NCI-H2171 treated with DMSO at 0.1 percent for 48 hours (cell line): ENCODE data around the gene COPE.

ENCODE experiments used
- DNase-seq: peaks from one replicate; lab custom pipeline; 2025; lab: John Stamatoyannopoulos, UW

COPE gene

DNA sequence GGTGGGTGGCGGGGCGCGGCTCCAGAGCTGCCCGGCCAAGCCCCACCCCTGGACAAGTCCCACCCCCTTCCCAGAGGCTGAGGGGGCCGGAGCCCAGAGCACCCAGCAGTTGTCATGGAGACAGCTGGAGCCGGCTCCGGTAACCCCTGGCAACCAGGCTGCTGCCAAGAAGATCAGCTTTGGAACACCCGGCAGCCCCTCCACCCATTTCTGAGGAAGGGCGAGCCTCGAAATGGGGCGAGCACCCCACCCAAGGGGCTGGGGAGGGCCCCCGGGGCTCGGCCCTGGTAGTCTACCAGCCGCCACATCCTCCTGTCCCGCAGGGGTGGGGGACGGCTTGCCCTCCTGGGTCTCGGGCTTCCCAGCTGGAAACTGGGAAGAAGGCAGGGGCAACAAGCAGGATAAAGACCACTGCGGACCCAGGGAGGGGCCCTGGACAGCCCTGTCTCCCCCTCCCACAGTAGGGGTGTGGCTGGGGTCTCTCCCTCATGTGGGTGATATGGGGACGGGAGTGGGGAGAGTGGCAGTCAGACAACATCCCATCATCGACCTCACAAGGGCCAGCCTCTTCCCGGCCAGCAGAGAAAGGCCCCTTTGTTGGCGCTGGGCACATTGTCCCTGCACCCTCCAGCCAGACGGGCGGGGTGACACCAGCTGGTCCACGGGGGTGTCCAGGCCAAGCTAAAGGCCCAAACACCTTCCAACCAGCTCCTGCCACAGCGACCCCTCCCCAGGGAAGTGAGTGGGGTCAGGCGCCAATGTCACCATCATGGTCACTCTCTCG, 24.7 kb downstream of the COPE start:
- peak; percentile 76 for DNase-seq

DNA sequence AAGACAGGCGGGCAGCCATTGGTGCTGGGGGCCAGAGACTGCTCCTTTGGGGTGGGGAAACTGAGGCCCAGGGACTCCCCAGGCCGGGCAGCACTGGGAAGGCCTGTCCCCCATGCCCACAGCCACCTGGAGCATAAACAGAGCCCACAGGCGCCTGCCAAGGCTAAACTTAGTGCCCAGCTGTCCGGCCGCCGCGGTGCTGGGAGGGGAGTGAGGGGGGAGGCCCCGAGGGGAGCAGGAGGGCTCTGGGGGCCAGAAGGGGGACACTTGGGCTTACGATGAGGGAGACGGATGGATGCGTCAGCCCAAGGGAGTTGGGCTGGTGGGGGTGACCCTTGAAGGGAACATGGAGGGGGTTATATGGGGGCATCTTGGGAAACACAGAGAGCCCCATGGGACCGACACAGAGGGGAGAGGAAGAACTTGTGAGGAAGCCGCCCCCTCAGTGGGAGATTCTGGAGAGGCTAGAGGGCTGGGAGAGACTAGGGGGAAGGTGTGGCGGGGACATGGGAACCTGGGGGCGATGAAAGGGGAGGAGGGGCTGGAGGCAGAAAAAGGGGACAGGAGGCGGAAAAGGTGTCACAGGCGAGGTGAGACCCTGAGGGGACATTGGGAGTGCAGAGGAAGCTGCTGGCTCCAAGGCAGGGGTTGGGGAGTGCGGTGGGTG, 25.5 kb downstream of the COPE start:
- DNase-seq = no peak

DNA sequence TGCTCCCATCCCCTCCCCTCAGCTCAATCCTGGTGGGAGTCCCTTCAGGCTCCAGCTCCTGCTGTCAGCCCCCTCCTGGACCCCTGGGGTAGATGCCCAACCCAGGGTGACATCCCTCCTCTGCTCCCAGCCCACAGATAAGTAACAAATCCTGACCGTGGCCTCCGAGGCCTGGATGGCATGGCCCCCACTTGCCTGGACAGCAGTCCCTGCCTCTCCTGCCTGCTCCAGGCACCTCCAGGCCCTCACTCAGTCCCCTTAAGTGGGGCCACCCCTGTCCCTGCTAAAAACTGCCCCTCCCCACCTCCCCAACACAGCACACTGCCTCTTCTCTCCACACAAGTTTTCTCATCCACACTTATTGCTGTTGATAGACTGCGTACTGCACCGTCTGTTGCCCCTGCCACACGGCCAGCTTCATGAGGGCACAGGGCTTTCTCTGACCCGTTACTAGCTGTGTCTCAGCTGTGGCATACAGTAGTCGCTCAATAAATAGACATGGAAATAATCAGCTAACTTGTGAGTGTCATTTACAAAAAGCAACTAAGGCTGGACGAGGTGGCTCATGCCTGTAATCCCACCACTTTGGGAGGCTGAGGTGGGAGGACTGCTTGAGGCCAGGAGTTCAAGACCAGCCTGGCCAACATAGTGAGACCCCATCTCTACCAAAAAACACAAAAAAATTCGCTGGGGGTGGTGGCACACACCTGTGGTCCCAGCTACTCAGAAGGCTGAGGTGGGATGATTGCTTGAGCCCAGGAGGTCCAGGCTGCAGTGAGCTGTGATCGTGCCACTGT, 29.0 kb downstream of the COPE start:
- DNase-seq = no peak

DNA sequence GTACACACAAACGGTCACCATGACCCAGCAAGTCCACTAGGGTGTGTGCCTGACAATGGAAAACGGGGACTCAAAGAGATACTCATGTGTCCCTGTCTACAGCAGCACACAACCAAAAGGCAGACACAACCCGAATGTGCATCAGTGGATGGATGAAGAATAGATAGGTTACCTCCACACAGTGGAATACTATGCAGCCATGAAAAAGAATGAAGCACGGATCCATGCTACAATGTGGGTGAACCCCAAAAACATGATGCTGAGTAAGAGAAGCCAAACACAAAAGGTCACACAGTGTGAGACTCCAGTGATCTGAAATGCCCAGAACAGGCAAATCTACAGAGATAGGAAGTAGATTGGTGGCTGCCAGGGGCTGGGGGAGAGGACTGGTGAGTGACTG, 32.2 kb downstream of the COPE start:
- no peak for DNase-seq

DNA sequence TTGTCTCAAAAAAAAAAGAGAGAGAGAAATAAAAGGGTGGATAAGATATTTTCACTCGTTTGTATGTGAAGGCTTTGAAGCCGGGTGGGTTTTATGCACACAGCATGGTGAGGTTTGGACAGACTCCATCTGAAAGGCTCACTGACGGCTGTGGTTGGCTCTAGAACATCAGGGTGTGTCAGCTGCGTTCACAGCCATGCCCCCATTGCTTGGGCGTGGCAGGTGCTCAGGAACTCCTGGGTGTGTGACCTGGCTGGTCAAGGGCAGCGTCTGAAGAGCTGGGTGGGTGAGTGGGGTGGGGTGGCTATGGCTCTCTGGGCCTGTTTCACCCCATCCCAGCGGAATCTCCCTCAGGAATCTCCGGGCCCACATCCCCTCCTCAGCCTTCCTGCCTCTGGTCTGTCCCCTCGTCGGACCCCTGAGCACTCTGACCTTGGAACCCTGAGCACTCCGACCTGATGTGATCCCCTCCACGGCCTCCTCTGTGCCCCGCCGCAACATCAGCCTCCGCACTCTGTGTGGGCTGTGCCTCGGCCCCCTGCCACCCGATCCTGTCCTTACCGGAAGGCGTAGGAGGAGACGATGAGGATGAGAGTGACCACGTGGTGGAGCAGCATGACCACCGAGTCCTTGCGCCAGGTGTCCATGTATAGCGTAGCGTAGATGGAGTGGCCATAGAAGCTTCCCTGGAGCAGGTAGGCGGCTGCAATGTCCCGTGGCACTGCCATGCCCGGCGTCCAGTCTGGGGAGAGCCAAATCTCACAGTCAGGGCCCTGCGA, 35.5 kb downstream of the COPE start:
- no peak for DNase-seq

DNA sequence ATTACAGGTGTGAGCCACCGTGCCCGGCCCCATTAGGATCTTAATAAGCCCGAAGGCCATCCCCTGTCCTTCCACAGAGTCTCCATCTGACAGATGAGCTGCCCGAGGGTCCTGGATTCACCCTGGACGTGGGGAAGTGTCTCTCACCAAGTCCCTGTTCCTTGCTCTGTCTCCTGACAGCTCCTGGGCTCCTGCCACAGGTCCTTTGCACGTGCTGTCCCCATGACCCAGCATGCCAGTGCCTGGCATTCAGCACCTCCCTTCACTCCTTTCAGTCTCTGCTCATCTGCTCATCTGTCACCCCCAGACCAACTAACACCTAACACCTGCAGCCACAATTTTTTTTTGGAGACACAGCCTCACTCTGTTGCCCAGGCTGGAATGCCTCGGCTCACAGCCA, 37.7 kb downstream of the COPE start:
- DNase-seq = no peak

DNA sequence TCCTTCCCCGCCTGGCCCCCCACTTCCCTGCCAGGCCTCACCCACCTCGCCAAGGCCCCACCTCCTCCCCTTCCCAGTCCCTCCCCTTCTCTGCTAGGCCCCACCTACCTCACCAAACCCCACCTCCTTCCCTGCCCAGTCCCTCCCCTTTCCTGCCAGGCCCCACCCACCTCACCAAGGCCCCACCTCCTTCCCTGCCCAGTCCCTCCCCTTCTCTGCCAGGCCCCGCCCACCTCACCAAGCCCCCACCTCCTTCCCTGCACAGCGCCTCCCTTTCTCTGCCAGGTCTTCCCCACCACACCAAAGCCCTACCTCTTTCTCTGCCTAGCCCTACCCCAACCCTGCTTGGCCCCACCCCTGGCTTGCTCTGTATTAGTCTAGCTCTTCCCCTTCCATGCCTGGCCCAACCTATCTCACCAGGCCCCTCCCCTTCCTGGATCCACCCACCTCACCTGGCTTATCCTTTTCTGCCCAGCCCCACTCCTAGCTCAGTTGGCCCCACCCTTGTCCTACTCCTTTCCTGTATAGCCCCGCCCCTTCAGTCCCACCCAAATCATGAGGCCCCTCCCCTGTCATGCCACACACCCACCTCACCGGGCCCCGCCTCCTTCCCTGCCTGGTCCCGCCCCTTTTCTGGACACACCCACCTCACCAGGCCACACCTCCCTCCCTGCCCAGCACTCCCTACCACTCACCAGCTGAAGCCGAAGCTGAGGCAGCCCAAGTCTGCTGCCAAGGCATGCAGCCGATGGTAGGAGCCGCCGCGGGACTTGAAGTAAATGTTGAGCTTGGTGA, 39.4 kb downstream of the COPE start:
- no peak for DNase-seq

DNA sequence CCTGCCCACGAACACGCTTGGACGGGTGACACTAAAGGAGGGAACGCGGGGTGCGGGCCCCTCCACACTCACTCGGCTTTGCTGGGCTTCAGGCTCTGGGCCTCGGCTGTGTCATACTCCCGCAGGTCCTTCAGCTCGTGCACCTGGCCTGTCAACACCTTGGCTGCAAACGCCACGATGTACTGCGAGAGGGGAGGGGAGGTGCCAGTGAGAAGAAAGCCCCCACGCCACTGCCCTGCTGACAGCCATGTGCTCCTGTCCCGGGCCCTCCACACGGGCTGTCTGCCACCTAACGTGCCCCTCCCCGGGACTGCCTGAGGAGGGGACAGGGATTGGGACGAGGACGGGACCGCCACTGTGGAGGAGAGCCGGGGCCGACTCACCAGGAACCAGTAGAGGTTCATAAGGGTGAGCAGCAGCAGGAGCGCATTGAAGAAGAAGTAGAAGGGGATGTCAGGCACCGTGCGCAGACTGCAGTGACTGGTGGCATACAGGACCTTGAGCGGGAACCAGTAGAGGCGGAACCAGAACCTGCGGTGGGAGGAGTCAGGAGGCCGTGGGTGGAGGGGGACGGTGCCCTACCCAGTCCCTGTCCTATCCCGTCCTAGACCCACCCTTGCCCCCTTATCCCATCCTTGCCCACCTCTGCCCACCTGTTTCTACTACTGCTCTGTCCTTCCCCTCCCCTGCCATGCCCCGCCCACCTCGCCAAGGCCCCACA, 40.2 kb downstream of the COPE start:
- no peak for DNase-seq

DNA sequence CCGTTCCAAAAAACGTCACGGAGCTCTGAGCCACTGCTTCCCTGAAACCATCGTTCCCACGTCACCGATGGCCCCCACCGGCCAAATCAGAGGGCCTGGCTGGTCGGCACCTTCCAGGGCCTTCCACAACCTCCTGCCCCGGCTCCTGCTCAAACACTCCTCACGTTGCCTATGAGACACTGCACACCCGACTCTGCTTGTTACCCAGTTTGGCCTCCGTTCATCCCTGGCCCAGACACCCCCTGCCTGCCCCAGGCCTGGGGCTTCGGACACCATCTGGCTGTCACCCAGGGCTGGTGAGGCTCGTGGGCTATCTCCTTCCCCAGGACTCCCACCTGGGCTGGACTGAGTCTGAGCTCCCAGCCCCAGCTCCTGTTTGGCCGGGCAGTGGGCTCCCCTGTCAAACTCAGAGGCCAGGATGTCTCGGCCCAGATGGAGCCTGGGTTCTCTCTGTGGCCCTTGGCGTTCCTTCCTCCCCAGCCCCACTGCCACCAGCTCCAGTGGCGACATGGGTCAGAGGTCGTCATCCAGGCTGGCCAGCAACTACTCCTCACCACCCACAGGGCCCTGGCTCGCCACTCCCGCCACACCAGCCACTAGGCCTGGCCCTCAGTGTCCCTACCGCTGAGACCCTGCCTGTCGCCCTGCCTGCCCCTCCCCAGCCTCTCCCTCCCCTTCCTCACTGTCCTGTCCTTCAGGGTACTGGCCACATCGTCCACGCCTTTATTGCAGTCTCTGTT, 41.0 kb downstream of the COPE start:
- no peak for DNase-seq

DNA sequence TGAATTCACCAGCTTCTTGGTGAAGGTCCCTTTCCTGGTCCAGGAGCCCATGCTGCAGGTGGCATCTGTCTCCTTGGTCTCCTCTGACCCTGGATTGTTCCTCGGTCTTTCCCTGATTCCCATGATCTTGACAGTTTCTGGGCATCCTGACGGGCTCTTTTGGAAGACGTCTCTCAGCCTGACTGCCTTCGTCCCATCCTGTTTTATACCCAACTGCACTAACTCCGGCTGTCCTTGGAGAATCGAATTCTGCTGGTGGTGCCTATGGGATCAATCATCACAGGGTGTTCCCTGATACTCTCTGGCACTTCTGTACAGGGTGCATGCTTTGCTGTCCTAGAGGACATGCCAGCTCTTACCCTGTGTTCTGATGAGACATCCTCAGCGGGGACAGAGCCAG, 42.3 kb downstream of the COPE start:
- no peak for DNase-seq

DNA sequence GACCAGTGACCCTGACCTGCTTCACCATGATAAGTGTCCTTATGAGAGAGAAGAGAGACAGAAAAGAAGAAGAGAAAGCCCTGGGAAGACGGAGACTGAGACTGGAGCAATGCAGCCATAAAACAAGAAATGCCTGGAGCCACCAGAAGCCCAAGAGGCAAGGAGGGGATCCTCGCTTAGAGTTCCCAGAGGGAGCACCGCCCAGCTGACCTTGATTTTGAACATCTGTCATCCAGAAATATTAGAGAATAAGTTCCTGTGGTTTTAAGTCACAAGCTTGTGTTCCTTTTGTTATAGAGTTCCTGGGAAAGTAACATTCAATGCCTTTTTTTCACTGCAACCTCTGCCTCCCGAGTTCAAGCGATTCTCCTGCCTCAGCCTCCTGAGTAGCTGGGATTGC, 43.5 kb downstream of the COPE start:
- no peak for DNase-seq

DNA sequence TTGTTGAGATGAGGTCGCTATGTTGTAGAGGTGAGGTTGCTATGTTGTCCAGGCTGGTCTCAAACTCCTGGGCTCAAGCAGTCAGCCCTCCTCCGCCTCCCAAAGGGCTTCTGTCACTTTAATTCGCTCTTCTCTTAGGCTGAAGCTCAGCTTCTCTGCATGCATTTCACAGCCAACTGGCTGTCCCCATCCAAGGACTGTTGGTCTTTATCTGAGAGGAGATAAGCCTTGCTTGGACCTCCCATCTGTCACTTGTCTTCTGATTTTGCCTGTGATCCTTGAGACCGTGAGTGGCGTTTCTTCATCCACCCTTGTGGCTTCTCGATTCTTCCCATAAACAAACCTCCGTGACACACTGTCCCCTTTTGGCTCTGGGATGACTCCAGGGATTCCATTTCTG, 47.6 kb downstream of the COPE start:
- no peak for DNase-seq

DNA sequence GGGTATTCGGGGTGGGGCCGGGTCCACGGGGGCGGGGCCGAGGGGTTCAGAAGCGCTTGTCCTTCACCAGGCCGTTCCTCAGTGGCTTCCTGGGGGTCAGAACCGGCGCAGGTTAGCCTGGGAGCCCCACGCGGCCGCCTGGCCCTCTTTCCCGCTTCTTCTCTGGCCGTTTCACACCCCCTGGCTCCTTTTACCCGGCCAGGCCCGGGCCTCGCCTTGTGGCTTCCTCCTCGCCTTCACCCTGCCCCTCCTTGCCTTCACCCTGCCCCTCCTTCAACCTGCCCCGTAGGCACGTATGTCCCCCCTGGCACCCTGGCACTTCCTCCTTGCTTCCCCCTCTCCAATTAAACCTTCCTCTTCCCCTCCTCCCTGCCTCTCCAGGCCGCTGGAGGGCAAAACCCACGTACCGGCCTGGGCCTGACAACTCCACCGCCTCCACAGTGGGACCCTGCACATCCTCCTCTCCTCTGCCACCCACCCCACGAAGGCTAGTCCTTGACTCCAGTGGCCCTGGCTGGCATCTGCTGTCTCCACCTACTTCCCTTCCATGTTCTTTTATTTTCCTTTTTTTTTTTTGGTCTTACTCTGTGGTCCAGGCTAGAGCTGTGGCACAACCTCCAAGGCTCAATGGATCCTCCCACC, 48.5 kb downstream of the COPE start:
- no peak for DNase-seq

DNA sequence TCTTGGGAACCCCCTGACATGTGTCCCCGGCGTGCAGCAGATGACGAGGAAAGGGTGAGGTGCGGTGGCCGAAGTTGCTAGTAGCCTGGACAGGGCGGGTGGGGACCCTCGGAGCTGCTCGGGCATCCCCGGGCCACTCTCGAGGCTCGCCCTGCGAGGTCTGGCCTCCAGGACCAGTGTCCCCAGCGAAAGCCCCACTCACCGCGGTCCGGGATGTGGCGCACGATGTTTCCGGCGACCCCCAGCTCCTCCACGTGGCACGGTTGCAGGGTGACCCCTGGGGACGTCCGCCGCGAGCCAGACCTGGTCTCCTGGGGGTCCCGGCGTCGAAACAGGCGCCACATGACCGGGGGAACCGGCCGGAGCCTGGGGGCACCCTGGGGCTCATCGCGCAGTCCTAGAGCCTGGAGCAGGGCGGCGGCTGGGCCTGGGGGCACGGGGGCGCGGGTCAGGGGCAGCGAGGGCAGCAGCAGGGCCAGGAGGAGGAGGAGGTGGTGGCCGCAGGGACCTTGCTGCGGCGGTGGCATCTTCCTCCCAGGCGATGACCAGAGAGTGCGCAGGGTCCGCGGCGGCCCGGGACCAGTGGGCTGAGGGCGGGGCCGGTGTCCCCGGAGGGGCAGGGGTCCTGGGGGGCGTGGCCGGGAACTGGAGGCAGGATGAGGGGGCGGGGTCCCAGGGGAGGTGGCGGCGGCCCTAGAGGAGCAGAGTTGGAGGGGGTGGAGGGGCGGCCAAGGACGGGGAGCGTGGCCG, 49.2 kb downstream of the COPE start:
- DNase-seq = no peak

DNA sequence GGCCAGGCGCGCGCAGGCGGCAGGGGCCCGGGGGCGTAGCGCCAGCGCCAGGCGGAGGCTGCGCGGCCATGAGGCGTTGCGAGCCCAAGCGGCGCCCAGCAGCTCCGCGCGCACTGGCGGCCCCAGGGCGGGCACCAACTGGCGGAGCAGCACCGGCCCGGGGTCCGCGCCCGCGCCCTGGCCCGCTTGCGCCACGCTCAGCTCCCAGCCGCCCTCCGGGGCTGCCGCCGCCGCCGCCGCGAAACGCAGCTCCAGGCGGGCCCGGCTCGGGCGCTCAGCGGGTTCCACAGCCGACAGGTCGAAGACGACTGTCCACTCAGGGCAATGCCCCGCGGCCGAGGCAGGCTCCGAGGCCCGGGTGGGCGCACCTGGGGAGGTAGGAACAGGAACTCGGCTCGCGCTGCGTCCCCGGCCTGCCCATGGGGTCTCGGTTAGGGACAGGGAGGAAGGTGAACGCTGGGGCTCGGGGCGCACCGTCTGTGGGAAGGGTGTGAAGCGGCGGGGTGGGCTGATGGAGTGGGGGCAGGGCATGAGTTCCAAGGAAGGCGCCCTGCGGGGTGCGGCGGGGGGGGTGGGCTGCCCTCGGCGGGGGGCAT, 50.1 kb downstream of the COPE start:
- DNase-seq = no peak

DNA sequence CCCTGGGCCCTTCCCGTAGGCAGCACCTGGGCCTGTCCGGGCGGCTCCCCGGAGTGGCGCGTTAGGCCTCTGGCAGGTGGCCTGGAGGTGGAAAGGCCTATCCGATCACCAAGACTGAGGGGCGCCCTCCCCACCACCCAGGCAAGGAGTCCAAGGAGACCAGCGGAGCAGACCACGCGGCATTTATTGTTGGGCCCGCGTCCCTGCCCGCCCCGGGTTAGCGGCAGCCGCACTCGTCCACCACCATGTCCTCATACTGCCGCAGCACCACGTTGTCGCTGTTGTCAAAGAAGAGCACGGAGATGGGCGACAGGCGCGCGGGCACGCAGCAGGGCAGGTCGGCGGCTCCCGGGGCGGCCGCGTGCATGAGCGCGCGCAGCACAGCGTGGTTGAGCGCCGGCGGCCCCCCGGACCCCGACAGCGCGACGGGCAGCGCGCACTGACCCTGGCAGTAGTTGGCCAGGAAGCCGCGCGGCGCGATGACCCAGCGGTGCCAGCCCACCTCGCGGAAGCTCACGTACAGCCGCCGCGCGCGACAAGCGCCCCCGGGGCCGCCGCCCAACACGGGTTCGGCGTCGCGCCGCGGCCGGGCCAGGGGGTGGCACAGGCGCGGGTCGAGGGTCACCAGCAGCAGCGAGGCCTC, 50.7 kb downstream of the COPE start:
- DNase-seq = no peak

DNA sequence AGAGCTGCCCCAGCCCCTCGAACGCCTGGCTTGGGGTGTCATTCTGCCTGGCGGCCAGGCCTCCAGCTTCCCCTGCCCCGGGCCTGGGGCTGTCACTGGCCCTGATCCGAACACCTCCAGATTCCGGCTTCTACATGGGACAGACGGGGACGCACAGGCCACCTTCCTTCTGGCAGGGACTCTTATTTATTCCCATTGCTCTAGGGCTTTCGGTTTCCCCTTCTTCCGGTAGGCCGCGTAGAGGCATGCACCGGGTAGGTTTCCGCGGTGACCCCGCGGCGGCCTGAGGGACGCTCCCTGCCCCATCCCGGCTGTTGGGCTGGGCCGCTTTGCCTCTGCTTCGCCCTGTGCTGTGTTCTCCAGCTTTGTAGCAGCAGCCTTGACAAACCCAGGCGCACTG, 51.4 kb downstream of the COPE start:
- DNase-seq = no peak

DNA sequence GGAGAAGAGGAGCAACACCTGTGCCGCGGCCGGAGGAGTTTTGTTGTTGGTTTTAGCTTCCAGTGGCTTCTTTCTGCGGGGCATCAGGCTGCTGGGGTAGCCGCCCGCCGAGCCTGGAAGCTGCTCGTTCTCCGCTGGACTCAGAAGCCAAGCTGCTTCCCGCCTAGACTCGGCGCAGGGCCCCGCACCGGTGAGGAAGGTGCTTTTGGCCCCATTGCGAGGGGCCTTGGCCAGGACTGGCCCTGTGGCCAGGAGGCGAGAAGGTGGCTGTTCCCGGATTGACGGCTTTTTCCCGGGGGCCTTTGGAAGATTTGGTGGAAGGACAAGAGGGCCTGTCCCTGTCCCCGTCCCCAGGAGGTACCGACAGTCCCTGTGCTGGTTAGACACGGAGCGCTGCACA, 52.0 kb downstream of the COPE start:
- no peak for DNase-seq
